C4-2B (cell line): Measurements from ENCODE around the gene PALB2.

Experiments
- ZFX ChIP-seq: fragments of 450-650 bp; IDR thresholded peaks from 2 replicates; pipeline ENCODE4 v1.6.1; 2017
- TF ChIP-seq, protein P1 (sequence below): fragments of 450-650 bp; conservative IDR thresholded peaks from 2 replicates; pipeline ENCODE4 v1.5.1; 2017; ENCODE audit warnings: mild to moderate bottlenecking

DNA sequence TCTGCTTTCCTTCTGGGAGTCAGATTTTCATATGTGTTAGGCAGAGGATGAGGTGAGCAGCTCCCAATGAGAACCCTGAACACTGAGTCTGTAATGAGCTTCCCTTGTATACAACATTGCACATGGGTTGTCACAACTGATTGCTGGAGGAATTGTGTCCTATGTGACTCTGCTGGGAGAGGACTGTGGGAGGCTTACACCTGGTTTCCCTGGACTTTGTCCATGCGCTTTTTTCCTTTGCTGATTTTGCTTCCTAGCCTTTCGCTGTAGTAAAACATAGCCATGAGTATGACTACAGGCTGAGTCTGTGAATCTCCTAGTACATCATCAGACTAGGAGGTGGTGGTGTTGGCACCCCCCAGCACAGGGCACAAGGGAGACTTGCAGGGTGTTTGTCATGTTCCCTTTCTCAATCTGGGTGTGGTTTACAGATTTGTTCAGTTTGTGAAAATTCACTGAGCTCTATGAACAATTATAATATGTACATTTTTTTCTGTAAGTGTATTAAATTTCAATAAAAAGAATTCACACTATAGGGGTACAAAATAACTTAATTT lies 35.9 kb upstream of the PALB2 start:
- no peak for TF ChIP-seq ZFX
- TF ChIP-seq, protein P1, sequence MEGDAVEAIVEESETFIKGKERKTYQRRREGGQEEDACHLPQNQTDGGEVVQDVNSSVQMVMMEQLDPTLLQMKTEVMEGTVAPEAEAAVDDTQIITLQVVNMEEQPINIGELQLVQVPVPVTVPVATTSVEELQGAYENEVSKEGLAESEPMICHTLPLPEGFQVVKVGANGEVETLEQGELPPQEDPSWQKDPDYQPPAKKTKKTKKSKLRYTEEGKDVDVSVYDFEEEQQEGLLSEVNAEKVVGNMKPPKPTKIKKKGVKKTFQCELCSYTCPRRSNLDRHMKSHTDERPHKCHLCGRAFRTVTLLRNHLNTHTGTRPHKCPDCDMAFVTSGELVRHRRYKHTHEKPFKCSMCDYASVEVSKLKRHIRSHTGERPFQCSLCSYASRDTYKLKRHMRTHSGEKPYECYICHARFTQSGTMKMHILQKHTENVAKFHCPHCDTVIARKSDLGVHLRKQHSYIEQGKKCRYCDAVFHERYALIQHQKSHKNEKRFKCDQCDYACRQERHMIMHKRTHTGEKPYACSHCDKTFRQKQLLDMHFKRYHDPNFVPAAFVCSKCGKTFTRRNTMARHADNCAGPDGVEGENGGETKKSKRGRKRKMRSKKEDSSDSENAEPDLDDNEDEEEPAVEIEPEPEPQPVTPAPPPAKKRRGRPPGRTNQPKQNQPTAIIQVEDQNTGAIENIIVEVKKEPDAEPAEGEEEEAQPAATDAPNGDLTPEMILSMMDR, result no peak
